Right lung (tissue), 5 donors: ENCODE results near the gene TGDS. TPM values are rescaled to one million over a fixed set of nuclear protein-coding genes. Genes with fewer than 3 reads are reported as not detected.
A peak's percentile ranks its signal among the peaks of the same experiment; 100 is the strongest.

Experiments used
- DNase-seq, 2 donors: peaks; one replicate each; pipeline ENCODE4 v3.0.0-alpha.2; 2013
- polyA plus RNA-seq, 5 donors: library from polyadenylated mRNA; unstranded; fragments of 120-200 nt; gene quantifications; one replicate each; pipeline versions ENCODE4 v1.2.1 to v1.2.3, GENCODE V29; 2013; ENCODE audit warnings: inconsistent platforms in 1 of 5, low replicate concordance in 1 of 5; ENCODE audit not compliant: insufficient read length in 5 of 5, insufficient read depth in 1 of 5

TGDS gene
- polyA plus RNA-seq, 5 donors, result 16.9 to 25.6 (median 23.8) TPM

GRCh38 chr13:94602467-94602866, 6.5 kb upstream of the TGDS start:
- no peak for DNase-seq

DNA sequence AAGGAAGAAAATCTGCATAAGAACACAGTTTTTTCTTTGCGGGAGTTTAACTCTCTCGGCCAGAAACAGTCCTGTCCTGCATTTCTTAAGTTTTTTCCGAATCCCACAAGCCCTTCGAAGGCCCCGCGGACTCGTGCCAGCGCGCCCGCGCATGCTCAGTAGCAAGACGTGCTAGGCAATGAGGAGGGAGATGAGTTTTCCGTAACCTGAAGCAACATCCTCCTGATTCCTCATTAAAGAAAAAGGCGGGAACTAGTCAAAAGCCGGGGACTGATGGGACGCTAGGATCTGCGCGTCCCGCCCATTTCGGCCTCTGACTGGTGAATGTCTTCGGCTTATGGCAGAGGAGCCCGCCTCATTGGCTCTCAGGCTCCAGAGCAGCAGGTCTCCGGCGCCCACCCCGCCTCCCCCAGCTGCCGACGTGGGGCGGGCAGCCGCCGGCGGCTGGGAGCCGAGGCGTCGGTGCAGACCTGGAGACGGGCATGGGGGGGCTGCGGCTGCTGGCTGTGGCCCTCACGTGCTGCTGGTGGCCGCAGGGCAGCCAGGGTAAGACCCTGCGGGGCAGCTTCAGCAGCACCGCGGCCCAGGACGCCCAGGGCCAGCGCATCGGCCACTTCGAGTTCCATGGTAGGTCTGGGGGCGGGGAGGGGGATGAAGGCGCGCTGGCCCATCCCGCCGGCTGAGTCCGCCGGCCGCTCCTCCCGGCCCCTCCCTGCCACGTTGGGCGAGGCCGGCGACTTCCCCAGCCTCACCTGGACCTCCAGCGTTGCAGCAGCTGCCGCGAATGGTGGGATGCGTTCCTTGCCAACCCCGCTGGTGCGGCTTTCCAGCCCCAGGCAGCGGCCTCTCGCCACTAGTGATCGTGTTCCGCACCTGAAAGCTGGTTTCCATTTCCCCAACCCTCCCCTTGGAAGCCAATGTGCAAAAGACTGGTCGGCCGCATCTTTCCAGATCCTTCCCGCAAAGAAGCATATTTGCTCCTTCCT, 5.8 kb upstream of the TGDS start, which contains the start of gene GPR180:
GPR180 (plus strand) TSS at position 412 of the 986 bp plus-strand sequence; CDS start at position 483, 71 bp downstream.
- peak; percentile 95 to 98 for DNase-seq

DNA sequence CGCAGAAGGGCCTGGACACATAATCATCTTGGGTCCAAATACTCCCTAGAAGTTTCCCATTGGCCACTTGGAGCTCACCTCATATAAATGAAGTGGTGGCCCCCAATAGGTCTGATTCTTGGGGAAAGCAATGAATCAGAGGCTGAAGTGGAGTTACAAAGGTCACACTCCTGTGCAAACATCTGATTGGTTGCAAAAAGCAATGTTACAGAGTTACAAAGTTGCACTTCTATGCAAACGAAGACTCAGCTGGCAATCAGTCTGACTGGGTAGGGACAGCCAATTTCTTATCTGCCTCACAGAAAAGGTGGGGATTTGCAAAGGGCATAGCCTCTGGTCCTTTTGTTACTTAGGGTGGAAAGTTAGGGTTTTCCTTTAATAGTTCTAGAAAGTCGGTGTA, 3.9 kb upstream of the TGDS start:
- no peak for DNase-seq

GRCh38 chr13:94598281-94598680, 2.3 kb upstream of the TGDS start:
- no peak for DNase-seq

GRCh38 chr13:94596575-94596971, 621 bp upstream of the TGDS start:
- DNase-seq, result no peak

DNA sequence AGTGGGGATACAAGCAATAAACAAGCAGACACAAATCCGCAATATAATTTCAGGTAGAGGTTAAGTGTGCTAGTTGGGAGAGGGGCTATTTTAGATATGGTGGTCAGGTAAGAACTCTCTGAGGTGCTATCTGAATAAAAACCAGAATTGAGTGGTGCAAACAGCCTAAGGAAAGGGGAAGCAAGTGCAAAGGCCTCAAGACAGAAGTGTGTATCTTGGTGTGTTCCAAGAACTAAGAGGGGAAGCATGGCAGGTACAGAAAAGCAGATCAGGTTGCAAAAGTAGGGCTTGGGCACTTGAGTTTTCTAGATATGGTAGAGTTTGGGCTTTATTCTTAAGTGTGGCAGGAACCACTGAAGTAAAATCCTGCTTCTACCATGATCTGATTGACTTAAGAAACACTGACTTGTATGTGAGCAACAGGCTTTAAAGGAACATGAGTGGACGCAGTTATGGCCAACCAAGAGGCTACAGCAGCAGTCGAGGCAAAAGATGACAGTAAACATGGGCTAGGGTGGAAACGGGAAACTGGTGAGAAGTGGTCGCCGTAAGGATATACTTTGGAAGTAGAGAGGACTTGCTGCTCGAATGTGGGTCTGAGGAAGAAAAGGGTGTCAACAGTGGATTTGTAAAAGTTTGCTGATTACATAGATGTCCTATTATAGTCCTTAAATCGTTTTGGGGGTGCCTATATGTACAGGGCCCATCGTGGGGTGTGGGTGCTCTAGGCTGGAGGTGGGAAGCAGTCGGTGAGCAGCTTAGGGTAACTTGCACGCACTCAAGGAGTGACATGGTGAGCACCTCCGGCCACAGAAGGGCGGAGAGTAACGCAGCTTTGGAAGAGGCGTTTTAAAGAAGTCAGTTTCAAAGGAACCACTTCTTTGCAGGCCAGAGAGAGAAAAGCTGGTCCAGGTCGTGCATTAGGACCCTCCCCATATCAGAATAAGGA, 677 bp downstream of the TGDS start:
- peak in 1 of 2 donors; percentile 26 for DNase-seq

GRCh38 chr13:94590744-94591143, 5.2 kb downstream of the TGDS start:
- no peak for DNase-seq

GRCh38 chr13:94588541-94588940, 7.4 kb downstream of the TGDS start:
- DNase-seq, result no peak

- DNase-seq, result no peak
Observed at GRCh38 chr13:94586371-94586770, 9.6 kb downstream of the TGDS start.

DNA sequence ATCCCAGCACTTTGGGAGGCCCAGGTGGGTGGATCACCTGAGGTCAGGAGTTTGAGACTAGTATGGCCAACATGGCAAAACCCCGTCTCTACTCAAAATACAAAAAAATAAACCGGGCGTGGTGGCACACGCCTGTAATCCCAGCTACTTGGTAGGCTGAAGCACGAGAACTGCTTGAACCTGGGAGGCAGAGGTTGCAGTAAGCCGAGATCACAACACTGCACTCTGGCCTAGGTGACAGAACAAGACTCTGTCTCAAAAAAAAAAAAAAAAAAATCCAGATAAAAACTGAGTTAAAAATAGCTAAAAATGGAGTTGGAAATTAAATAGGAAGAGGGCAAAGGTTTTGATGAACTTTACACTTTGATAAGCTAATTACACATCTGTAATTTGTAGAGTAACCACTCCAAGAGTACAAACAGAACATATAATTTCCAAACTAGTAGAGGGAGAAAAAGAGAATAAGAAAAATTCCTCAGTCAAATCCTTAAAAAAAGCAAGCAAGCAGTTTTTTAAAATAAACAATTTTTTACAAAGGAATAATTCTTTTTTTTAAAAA, 10.3 kb downstream of the TGDS start:
- DNase-seq, result no peak

DNA sequence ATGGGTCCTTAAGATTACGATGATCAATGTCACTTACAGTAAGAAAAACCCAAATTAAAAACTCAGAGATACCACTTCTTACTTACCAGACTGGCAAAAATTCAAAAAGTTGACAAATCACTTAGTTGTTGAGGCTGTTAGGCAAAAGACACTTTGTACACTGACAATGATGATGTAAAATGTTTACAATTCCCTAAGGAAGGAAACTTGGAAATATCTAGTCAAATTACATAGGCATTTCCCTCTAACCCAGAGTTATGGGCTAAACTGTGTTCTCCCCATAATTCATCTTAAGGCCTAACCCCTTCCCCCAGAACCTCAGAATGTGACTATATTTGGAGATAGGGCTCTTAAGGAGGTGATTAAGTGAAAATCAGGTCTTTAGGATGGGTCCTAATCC, 12.0 kb downstream of the TGDS start:
- no peak for DNase-seq

- DNase-seq, result no peak
Observed at GRCh38 chr13:94579063-94579462, 16.9 kb downstream of the TGDS start.

DNA sequence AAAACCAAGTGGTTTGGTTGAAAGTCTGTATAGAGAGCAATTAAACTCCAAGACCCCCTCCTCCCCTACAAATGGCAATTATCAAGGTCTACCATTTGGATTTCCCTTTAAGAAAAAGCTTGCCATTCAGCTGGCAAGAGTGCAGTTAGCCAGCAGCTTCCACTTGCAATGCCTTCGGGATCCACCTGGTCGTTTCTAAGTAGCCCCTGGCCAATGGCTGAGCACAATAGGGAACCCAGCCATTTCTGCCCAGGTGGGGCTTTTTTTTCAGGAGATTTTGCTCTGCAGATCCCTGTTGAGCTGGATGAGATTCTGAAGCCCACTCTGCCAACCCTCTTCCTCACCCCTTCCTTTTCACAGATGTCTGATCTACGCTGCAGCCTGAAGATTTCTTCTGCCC, 26.3 kb downstream of the TGDS start:
- DNase-seq, result no peak

DNA sequence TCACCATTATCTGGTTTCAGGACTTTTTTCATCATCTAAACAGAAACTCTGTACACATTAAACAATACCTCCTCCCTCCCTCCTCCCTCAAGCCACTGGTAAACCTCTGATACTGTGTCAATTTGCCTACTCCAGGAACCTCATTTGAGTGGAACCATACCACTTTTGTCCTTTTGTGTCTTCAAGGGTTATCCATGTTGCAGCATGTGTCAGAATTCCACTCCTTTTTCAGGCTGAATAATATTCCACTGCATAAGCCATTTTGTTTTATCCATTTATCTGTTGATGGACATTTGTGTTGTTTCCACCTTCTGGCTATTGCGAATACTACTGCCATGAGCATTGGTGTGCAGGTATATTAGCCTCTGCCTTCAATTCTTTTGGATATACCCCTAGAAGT, 27.5 kb downstream of the TGDS start:
- no peak for DNase-seq

- no peak for DNase-seq
Observed at GRCh38 chr13:94567581-94567980, 28.4 kb downstream of the TGDS start.

DNA sequence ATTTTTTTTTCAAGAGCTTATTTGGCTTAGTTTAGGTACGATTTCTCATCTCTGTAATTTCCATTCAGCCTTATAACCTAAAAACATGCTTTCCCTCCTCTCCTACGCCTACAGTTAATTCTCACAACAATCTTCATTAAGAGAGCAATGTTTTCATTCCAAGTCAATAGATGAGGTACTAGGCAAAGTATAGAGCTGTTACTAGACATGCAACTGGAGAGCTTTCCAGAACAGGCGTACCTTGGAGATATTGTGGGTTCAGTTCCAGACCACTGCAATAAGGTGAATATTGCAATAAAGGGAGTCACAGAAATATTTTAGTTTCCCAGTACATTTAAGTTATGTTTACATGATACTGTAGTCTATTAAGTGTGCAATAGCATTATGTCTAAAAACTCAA, 34.8 kb downstream of the TGDS start:
- peak in 1 of 2 donors; percentile 20 for DNase-seq

GRCh38 chr13:94560116-94560515, 35.8 kb downstream of the TGDS start:
- DNase-seq, result no peak

DNA sequence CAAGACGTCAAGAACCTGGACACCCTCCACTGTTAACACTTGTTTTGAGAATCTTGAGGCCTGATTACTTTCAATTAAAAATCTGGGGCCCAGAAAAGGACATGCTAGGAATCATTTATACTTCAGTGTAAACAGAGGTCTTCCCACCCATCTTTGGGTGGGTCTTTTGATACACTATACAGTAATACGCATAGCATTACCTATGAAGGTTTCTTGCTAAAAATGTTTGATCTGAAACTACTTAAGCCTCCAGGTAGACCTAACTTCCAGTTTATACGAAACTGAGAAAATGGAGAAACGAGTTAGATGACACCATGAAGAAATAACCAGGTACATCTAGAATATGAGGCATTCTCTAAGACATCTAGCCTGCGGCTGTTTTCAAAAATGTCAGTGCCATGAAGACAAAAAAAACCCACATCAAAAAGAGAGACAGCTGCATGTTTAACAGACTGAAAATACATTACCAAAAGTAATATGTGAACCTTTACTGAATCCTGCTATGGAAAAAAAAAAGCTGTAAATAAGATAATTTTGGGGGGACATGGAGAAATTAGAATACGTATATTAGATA, 36.6 kb downstream of the TGDS start:
- DNase-seq, result no peak

DNA sequence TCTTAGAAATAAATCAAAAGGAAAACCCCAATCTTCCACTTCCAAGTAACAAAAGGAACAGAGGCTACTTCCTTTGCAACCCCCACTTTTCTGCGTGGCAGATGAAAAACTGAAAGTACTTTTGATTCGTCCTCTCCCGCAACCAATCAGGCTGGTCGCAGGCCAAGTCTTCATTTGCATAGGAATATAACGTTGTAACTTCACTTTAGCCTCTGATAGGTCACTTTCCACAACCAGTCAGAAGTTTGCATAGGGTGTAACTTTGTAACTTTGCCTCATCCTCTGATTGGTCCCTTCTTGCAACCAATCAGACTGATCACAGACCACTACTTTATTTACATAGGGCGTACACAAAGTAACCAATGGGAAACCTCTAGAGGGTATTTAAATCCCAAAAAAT, 37.2 kb downstream of the TGDS start:
- DNase-seq, result no peak

DNA sequence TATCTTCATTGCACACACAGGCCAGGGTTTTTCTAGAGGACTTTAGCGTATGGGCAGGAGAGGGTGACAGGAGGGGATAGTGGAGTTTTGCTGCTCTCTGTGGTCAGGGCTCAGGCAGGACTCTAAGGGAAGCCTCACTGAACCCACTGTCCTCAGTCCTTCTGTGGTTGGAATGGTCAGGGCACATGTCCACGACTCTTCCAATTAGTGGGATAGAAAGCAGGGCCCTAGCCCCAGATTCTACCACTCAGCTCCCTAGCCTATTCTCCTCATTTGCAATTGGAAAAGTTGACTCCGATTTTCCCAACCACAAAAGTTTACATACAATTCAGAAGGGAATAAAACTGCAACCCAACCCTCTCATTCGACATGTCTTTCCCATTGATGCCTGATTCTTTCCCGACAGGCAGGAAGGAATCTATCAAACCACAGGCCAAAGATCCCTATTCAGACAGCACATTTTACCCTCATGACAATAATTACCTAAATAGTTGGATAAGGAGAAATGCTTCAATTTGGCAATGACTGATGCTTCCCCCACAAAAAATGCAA, 38.2 kb downstream of the TGDS start:
- no peak for DNase-seq

DNA sequence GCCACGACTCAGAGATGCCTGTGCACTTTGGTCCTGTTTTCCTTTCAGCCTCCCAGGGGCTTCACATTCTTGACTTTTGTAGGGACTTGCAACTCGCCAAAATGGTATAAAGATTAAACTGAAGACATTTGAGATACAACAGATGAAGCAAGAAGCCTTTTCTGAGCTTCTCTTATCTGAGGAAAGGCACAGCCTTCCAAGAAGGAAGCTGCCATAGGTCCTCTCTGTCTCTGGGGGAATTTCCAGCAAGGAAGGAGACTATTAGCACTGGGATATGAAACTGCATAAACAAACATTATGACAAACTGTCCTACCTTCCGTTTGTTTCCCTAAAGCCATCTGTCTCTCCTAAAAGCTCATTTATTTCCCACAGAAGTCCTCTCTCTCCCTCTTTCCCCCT, 39.3 kb downstream of the TGDS start:
- DNase-seq, result no peak
